HG03025 (cell line): Measurements from ENCODE around the gene HLA-DQA2.
"Not testable (repeated sequence)": the region's sequence is repeated elsewhere in the genome, so short reads cannot be mapped to it uniquely, and the experiment has no call there.

ENCODE experiments used
- ATAC-seq: cut with Tn5 transposase; IDR thresholded peaks from one replicate; pipeline ENCODE4 v1.9.1; 2021; ENCODE audit warnings: mild to moderate bottlenecking, moderate library complexity; ENCODE audit not compliant: unreplicated experiment, low FRiP score

The HLA-DQA2 gene

DNA sequence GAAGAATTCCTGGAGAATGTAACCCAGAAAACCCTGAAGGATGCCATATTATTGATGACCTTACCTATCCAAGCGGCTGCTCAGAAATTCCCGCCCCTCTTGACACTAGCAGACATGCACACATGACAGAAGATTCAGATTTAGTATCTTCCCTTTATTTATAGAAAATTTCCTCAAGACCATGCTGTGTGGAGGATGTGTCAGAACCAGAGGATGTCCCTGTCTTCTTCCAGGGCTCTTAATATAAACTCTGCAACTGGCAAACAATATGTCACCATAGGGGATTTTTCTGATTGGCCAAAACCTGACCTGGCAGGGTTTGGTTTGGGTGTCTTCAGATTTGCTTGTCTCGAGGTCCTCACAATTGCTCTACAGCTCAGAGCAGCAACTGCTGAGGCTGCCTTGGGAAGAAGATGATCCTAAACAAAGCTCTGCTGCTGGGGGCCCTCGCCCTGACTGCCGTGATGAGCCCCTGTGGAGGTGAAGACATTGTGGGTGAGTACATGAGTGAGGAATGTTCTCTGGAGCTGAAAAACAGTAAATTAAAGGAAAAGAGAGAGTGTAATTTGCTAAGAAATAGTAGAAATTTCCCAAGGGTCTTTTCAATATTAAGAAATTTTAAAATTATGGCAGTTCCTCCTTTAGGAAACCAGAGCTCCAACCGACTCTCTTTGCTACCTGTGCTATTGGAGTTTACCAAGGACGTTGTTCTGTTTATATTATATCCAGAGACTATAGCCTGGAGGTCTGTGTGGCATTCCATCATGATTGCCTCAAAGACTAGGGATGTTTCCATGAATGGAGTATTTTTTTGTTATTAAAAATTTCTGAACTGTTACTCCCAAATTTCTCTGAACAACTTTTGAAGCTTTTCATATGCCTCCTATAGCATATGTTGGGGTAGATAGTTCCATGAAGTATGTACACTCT is at the start of gene HLA-DQA2:
Gene HLA-DQA2 (plus strand): TSS at position 361 of the 930 bp plus-strand sequence. CDS start 53 bp downstream, at position 414.
- no peak for ATAC-seq

DNA sequence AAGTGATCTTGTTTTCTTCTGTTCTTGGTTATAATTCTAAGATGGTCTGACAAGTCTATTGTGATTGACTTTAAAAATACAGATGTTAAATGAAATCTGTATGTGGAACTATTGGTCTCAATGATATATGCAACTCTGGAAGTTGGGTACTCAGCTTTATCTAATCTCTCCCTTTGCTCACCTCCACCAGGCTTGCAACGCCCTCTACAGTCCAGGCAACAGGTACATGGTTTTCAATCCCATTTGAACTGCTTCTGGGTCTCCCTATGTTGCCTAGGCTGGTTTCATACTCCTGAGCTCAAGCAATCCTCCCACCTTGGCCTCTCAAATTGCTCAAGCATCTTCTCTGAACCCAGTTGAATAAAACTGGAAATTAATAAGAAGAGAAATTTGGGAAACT is 49.2 kb upstream of the HLA-DQA2 start:
- no peak for ATAC-seq

DNA sequence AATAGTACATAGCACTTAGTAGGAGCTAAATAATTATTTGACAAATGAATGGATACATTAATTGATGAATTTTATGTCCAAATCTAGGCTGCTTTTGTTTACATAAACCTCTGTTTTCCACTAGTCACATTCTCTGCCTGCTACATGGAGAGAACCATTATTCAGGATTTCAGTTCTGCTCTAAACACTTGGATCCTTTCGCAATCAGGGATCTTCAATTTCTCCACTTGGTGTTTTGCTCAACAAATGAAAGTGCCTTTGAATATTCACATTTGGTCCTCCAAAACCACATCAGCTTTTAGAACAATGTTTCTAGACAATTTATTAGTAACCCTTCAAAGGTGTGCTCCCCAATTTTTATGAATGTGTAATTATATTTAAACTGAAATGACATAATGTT is 44.2 kb upstream of the HLA-DQA2 start:
- ATAC-seq: no peak

DNA sequence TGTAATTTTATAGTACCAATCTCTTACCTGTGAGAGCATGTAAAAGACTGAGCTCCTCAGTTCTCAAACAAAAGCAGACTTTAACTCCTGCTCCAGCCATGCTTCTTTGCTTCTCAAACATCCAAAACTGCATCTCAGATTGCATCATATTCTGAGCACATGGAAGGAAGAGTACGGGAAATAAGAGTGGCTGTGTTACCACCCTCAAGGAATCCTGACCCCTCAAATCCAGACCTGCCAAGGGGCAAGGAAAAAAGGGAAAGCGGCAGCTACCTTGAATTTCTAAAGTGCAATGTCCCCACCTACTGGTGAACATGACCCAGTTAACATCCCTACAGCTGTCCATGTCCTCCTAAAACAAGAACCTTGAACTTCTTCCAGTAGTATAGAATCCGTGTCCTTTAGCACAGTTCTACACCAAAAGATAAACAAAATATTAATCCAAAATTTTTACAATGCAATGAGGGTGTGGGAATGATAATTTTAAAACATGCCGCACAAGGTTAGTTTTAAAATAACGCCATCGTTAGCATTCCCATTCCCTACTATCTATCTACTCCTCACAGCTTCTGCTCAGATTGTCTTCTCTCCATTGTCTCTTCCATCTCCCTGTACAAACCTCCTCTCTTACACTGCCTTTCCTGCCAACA is 40.7 kb upstream of the HLA-DQA2 start:
- no peak for ATAC-seq

DNA sequence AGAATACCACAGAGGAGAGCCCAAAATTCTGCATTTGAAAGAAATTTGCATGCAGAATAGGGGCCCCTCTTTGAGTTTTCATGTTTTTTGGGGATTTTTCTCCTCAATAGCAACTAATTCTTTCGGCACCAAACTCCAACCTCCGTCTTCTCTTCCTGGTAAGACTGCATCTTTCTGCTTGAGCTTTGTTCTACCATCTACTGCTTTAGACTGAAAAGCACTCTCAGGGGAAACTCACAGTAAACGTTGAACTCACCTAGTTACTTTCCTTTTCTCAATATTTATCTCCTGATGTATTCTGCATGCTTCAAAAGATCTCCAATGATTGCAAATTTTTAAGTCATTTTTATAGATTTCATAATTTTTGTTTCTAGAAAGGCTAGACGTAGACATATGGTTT is 37.8 kb upstream of the HLA-DQA2 start:
- ATAC-seq: no peak

DNA sequence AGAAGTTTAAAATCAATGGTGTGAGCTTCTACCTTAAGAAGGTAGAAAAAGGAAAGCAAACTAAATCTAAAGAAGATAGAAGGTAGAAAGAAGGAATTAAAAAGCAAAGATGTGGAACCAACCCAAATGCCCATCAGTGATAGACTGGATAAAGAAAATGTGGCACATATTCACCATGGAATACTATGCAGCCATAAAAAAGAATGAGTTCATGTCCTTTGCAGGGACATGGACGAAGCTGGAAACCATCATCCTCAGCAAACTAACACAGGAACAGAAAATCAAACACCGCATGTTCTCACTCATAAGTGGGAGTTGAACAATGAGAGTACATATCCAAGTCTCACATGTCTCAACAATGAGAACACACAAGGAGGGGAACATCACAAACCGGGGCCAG is 36.0 kb upstream of the HLA-DQA2 start:
- not testable (repeated sequence) for ATAC-seq

DNA sequence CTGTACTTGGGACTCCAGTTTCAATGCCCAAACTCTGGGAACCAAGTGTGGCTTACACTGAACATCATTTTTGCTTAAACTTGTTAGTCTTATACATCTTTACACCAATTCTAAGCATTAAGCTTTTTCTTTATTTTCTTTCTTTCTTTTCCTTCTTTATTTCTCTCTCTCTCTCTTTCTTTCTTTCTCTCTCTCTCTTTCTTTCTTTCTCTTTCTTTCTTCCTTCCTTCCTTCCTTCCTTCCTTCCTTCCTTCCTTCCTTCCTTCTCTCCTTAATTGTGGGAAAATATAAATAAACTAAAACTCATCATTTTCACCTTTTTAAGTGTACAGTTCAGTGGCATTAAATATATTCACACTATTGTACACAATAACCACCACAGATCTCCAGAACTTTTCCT is 31.6 kb upstream of the HLA-DQA2 start:
- ATAC-seq: no peak

DNA sequence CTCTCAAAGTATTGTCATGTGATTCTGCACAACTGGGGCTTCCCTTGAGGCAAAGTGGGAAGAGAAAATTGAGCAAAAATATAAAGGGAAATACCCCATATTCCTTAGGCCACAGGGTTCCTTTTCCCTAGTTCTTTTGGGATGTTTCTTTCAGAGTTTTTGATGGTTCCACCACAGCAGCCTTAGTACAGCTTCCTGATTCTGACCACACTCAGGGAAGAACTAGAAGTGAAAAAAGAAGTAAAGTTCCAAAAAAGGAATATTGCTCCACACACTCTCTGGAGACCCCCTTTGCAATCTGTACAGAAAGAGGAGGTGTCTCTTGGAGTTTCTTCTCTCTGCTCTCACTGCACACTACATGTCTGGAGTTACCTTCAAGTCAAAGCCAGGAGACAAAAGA is 27.9 kb upstream of the HLA-DQA2 start:
- ATAC-seq: no peak

DNA sequence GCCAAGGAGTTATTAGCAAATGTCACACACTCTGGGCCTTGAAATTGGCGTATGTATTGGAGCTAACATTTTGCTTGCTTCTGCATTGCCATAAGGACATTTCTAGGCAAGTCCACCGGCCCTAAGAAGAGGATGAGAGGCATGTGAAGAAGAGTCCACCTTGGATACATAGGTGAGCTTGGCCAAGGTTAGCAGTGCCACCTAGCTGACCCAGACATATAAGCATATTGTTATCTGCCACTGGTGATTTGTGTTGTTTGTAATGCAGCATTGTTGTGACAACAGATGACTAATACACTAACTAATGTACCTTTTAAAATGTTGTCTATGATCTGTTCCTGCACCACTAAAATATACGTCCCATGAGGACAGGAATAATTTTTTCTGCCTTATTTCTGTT is 24.8 kb upstream of the HLA-DQA2 start:
- ATAC-seq: no peak

DNA sequence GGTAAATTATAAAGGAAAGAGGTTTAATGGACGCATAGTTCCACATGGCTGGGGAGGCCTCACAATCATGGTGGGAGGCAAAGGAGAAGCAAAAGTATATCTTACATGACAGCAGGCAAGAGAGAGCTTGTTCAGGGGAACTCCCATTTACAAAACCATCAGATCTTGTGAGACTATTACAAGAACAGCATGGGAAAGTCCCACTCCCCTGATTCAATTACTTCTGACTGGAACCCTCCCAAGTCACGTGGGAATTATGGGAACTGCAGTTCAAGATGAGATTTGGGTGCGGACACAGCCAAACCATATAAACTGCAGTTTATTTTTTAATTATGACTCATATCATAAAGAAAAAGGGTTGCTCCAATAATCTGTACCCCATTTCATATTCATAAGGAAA is 22.3 kb upstream of the HLA-DQA2 start:
- ATAC-seq: no peak

DNA sequence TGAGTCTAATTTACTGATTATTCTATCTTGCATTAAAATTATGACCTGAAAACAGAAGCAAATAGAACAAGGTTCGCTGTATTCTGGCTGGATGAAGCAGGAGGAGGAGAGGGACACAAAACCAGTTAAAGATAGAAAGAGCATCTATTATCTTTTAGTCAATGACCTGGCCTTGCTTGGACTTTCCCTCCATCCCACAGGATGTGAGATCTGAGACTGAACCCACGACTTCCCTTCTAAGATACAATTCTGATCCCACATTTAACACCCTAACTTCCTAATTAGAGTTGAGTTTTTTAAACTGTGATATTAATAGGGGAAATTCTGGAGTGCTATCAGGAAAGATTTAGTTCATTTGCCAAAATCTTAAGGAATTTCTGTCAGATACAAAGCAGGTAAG is 3.1 kb upstream of the HLA-DQA2 start:
- ATAC-seq: no peak

DNA sequence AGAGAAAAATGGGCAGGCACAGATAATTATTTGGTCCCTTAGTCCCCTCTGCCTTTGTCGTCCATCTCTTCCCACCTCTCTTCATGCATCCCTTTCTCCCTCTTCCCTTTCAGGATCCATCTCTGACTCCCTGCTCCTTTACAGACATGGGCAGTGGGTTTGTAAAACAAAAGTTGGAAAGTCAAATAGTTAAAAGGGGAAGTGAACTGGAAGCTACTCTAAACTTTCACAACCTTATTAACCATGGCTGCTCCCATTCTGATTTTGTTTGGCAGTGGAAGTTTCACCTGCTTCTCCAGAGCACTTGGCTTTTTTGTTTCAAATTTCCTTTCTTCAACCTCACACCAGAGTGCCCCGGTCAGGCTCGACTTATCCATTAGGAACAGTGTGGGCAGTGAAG is 1.2 kb downstream of the HLA-DQA2 start:
- ATAC-seq: no peak

DNA sequence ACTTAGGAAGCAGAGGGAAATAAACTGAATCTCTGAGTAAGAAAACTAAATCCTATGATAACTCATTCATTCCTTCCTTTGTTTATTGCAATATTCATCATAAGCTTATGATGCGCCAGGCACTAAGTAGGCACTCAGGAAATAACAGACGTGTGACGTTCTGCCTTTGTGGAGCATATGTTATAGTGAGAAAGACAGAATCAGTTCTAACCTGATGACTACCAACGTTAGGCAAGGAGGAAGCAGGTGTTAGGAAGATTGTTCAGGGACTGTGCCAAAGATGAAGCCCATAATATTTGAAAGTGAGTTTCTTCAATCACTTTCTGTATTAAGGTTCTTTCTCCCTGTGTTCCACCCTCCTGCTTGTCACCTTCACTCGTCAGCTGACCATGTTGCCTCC is 3.6 kb downstream of the HLA-DQA2 start:
- no peak for ATAC-seq

DNA sequence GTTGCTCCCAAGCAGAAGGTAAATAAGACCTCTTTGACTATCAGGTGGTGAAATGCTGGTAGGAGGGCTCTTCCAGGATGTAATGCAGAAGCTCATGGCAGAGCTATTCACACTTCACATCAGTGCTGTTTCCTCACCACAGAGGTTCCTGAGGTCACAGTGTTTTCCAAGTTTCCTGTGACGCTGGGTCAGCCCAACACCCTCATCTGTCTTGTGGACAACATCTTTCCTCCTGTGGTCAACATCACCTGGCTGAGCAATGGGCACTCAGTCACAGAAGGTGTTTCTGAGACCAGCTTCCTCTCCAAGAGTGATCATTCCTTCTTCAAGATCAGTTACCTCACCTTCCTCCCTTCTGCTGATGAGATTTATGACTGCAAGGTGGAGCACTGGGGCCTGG is 4.5 kb downstream of the HLA-DQA2 start:
- not testable (repeated sequence) for ATAC-seq

DNA sequence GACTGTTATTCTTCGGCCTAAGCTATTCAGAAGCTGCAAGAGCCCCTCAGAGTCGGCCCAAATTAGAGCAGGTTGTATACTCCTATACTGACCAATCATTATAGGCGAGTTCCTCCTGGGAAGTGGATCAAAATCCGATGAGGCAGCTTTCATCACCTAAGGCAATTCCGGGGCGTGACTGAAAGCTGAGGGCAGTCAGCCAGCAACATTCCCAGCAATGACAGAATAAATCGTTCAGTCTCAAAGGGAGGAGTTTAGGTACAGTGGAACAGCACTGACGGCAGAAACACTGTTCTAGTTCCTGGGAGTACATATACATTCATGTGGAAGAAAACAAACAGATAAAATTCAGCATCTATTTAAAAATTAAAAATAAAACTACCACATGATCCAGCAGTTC is 11.4 kb downstream of the HLA-DQA2 start:
- ATAC-seq: no peak

DNA sequence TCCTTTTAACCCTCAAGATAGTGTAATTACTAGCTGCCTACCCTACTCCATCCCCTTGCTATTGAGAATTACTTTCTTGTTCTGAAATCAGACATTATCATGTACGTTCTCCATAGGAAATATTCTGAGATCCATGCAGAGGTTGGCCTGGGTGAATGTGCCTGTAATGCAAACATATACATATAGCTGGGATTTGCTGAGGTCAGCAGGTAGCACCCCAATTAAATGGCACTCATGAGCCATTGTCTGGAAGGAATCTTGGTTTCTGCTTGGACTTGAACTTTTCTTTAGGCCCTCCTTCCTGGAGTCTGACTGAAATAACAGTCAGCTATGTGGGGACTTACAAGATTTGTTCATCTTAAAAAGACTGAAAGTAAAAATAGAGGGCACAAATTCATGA is 18.5 kb downstream of the HLA-DQA2 start:
- ATAC-seq: no peak

DNA sequence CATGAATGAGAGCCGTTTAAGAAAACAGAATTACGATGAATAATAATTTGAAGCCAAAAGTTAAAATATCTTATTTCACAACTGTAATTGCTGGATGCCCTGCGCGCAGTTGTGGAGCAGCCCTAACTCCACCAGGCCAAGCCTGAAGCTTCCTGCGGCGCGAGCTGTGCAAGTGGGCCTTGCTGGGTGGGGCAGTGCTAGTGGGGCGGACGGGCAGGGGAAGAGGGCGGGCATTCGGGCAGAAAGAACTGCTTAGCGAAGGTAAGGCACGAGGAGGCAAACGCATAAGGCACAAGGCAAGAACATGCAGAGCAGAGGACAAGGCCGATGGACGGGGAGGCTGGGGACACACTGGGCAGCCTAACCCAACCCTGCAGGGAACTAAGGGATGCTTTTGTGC is 19.9 kb downstream of the HLA-DQA2 start:
- no peak for ATAC-seq

DNA sequence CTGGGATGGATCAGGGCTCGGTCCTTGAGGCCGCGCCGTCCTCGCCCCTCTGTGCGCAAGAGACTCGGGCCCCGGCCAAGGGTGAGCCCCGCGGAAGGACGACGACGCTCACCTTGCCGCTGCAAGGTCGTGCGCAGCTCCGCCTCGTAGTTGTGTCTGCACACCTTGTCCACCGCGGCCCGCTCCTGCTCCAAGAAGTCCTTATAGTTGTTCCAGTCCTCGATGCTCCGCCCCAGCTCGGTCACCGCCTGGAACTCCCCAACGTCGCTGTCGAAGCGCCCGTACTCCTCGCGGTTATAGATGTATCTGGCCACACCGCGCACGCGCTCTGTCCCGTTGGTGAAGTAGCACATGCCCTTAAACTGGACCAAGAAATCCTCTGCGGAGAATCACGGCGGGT is 20.4 kb downstream of the HLA-DQA2 start:
- ATAC-seq: no peak

DNA sequence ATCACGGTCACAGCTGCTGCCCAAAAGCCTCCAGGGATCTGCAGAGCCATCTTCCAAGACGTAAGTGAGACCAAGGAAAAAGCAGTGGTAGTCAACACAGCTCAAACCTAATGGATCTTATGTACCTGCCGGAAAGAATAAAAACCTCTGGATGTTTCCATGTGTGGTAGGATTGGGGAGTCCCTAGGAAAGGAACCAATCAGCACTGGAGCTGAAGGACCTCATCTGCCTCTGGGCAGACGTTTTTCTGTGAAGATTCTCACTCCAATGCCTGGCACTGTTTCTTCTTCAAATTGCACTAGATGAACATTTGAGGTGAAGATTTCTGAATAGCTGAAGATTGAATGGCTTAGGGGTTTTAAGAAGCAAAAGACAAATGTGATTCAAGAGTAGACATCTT is 22.2 kb downstream of the HLA-DQA2 start, which contains the start of gene HLA-DQB2:
Gene HLA-DQB2 (minus strand): TSS at position 112 of the 400 bp plus-strand sequence. CDS start 62 bp downstream, at position 50.
- ATAC-seq: no peak

DNA sequence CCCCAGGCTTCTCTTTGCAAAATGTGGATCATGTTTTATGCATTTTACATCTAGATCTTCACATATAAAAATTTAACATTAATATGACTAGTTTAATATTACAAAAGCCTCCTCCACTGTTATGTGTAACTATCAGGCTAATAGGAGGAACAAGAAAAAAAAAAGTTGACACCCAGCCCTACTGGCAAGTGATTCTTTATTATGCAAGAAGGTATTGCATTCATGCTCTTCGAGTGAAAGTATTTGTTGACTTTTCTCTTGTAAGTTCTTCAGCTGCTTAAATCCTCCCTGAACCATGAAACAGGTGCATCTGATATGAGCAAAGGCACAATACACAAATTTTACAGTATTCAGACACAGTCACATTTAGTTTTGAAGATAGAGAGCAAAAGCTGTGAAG is 22.9 kb downstream of the HLA-DQA2 start:
- no peak for ATAC-seq

DNA sequence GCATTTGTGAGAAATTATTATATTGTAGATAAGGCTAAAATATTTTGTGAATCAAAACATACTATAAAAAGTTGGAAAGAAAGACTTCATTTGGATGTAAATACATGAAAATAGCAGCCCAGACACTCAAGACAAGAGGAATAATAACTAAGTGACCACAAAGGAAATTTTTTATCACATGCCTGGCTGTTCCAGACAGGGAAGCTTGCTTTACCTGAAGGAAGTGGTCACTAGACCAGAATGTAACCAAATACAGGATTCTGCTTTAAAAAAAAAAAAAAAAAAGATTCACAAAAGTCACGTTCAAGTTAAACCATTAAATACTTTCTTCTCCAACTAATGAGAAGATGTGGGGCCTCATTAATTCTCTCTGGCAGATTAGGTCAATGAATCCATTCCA is 31.5 kb downstream of the HLA-DQA2 start:
- ATAC-seq: no peak

DNA sequence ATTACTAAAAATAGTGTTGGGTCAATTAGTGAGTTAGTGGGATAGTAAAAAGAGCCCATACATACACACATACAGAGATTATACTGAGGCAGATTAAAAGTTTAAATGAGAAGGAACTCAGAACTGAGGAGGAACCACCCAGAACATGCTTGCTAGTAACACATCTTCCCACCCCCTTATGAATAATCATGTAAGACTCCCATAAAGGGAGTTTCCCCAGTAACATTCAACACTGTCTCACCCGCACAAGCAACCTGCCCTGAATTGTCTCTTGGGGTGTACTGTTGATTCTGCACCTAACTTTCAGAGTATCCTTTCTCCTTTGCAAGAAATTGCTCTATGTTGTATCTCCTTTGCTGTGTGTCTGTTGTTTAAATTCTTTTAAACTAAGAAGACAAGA is 33.2 kb downstream of the HLA-DQA2 start:
- no peak for ATAC-seq
